ENCODE data around the gene MUC3A.

The MUC3A gene

DNA sequence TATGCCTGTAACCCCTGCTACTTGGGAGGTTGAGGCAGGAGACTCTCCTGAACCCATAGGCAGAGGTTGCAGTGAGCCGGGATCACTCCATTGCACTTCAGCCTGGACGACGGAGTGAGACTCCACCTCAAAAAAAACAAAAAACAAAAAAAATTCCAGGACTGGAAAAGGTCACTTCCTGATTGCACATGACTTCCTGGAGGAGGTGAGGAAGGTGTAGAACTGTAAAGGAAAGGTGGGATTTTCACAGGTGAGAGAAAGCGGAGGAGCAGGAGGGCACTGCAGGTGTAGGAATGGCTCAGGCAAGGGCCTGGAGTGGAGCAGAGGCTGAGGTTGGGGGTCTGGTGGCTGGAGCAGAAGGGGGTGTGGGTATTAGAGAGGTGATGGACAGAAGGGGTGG lies 3.2 kb upstream of the MUC3A start:
- no peak for DNase-seq (ENCODE audit: low spot score)

DNA sequence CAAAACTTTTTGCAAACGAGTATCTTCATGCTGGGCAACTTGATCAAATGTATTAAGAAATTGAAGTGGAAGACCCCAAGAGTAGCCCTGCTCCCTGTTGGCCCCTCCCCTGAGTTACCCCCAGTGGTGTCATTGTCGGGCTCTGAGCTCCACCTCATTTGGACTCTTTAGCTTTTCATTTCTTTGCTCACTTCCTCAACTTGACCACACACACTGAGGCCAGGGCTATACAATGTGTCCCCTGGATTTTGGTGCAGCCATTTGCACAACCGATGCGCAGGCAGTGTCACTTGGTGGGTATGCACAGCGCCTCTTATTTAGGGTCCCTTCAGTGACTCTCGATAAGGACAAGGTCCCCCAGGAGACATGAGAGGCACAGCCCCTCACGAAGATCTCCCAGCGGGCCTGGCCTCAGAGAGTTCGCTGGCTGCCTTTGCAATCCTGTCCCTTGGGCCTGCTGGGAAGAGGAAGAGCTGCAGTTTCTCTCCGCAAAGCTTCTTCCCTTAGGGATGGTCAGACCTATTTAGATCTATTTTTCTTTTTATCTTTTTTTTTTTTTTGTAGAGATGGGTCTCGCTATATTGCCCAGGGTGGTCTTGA lies 2.5 kb upstream of the MUC3A start:
- DNase-seq (ENCODE audit: low spot score): no peak

DNA sequence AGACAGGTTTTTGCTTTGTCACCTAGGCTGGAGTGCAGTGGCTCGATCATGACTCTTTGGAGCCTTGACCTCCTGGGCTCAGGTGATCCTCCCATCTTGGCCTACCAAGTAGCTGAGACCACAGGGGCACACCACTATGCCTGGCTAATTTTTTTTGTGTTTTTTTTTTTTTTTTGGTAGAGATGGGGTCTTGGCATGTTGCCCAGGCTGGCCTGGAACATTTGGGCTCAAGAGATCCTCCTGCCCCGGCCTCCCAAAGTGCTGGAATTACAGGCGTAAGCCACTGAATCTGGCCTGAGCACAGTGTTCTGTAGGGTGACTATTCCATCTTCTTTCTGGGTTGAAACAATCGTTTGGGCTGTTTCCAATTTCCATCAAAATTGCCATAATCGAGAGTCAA lies 1.5 kb upstream of the MUC3A start:
- no peak for DNase-seq (ENCODE audit: low spot score)

DNA sequence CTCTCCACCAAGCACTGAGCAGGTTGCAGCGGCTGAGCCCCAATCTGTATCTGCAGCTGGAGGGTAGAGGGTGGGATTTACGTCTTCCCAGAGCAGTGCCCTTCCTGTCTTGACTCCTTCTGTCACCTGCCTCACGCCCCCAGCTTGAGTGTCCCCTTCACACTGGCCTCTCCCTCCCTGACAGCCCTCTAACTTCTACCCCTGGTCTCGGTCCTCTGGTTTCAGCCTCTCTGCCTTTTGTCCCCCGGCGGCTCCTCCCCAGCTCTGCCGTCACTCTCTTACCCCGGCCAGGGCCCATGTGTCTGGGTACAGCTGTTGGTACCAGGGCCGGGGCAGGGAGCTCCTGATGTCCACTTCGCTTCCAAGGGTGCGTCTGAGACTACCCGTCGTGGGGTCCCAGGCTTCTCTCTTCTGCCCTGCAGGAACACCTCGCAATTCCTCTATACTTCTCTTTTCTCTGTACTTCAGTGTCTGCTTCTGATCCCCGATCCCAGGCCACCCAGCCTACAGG lies 654 bp downstream of the MUC3A start:
- DNase-seq (ENCODE audit: low spot score): no peak

DNA sequence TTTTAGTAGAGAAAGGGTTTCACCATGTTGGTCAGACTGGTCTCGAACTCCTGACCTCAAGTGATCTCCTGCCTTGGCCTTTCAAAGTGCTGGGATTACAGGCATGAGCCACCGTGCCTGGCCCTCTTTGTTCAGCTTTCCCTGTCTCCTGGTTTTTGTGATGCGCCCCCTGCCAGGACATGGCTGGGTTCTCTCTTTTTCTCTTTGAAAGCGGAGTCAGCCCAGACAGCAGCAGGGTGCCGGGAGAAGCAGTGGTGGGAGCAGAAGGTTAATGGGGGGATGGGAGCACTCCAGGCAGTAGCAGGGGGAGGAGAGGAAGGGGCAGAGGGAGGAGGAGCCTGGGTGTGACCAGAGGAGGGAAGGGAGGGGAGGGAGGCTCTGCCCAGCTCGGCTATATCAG lies 1.8 kb downstream of the MUC3A start:
- DNase-seq (ENCODE audit: low spot score): no peak

DNA sequence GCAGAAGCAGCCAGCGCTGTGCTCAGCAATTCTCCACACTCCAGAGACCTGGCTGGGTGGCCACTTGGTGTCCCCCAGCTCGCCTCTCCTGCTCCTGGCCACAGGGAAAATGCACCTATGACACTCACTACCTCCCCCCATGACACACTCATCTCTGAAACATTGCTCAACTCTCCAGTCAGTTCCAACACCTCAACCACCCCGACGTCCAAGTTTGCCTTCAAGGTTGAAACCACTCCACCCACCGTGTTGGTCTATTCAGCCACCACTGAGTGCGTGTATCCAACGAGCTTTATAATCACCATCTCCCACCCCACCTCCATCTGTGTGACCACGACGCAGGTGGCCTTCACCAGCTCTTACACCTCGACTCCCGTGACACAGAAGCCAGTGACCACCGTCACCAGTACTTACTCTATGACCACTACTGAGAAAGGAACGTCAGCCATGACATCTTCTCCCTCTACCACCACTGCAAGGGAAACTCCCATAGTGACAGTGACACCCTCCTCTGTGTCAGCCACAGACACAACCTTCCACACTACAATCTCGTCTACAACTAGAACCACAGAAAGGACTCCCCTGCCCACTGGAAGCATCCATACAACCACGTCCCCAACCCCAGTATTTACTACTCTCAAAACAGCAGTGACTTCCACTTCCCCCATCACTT lies 2.7 kb downstream of the MUC3A start:
- DNase-seq (ENCODE audit: low spot score): no peak

DNA sequence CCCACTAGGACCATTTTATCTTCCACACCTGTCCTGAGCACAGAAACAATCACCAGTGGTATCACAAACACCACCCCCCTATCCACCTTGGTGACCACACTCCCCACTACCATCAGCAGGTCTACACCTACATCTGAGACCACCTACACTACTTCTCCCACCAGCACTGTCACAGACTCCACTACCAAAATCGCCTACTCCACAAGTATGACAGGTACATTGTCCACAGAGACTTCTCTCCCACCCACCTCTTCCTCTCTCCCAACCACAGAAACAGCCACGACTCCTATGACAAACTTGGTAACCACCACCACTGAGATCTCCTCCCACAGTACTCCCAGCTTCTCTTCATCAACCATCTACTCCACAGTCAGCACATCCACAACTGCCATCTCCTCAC lies 3.3 kb downstream of the MUC3A start:
- no peak for DNase-seq (ENCODE audit: low spot score)

DNA sequence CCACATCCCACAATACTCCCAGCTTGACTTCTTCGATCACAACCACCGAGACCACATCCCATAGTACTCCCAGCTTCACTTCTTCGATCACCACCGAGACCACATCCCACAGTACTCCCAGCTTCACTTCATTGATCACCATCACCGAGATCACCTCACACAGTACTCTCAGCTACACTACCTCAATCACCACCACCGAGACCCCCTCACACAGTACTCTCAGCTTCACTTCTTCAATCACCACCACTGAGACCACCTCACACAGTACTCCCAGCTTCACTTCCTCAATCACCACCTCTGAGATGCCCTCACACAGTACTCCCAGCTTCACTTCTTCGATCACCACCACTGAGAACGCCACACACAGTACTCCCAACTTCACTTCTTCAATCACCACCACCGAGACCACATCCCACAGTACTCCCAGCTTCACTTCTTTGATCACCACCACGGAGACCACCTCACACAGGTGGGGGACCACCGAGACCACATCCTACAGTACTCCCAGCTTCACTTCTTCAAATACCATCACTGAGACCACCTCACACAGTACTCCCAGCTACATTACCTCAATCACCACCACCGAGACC lies 8.6 kb downstream of the MUC3A start:
- DNase-seq (ENCODE audit: low spot score): no peak

DNA sequence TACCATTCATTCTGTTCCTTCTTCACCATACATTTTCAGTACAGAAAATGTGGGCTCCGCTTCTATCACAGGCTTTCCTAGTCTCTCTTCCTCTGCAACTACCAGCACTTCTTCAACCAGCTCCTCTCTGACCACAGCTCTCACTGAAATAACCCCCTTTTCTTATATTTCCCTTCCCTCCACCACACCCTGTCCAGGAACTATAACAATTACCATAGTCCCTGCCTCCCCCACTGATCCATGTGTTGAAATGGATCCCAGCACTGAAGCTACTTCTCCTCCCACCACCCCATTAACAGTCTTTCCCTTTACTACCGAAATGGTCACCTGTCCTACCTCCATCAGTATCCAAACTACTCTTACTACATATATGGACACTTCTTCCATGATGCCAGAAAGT lies 10.6 kb downstream of the MUC3A start:
- no peak for DNase-seq (ENCODE audit: low spot score)

DNA sequence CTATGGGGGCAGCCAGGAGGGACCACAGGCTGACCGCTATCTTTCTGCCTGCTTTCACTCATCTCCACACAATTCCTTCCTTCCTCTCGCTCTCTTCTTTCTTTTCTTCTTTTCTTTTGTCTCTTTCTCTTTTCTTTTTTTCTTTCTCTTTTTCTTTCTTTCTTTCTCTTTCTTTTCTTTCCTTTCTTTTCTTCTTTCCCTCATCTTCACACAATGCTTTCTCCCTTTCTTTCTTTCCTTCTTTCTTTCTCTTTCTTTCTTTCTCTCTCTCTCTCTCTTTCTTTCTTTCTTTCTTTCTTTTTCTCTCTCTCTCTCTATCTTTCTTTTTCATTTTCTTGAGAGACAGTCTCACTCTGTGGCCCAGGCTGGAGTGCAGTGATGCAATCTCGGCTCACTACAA lies 13.2 kb downstream of the MUC3A start:
- no peak for DNase-seq (ENCODE audit: low spot score)

DNA sequence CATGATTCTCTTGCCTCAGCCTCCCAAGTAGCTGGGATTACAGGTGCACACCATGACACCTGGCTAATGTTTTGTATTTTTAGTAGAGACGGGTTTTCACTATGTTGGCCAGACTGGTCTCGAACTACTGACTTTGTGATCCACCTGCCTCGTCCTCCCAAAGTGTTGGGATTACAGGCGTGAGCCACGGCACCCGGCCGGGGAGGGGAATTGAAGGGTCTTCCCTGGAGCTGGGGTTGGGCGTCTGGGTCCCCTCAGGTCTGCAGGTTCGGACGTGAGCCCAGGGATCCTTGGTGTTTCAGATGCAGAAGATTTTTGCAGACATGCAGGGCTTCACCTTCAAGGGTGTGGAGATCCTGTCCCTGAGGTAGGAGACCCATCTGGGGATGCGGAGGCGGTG lies 14.1 kb downstream of the MUC3A start:
- no peak for DNase-seq (ENCODE audit: low spot score)

DNA sequence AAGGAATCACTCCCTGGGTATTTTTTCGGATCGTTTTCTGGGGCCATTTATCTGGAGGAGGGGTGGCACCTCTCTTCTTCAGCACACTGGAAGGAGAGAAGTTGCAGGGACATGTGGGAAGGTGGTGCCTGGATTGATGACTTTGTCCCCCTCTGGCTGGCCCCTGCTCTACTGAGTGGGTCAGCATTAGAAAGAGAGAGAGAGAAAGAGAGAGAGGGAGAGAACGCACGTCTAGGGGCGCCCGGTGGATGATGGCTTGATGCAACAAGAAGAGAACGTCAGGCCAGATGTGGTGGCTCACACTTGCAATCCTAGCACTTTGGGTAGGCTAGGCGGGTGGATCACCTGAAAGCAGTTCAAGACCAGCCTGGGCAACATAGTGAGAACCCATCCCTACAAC lies 14.5 kb downstream of the MUC3A start:
- no peak for DNase-seq (ENCODE audit: low spot score)

DNA sequence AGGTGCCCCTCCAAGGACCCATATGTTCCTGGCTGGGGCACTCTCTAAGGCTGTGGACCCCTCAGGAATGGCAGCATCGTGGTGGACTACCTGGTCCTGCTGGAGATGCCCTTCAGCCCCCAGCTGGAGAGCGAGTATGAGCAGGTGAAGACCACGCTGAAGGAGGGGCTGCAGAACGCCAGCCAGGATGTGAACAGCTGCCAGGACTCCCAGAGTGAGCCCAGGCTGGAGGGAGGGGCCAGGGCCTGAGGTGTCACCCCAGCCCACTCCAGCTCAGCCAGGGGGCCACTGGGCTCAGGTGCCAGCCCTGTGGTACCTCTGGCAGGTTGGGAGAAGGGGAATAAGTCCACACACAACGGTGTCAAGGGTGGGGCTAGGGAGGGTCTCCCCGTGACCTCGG lies 15.3 kb downstream of the MUC3A start:
- no peak for DNase-seq (ENCODE audit: low spot score)

DNA sequence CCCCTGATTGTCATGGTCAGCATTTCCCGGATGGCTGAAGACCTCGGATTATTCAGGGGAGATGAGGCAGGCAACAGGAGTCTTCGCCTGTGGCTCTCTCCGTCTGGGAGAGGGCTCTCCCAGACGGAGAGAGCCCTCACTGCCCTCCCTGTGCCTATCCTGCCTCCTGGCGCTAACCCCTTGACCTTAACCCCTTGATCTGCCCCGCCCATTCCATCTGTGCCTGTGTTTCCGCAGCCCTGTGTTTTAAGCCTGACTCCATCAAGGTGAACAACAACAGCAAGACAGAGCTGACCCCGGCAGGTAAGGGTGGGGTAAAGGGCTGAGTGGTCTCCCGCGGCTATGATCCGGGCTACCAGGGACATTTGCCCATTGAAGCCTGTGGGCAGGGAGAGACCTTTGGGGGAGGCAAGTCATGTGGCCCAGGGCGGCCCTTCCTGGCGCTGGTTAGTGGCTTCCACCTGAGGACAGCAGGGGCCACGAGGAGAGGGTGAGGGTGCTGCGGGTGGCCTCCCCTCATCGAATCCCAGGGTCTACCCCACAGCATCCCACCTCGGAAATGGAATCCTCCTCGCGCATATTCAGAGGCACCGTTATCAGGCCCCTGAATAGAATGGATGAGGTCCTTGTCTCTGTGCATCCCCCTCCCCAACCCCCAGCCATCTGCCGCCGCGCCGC lies 15.8 kb downstream of the MUC3A start:
- no peak for DNase-seq (ENCODE audit: low spot score)

DNA sequence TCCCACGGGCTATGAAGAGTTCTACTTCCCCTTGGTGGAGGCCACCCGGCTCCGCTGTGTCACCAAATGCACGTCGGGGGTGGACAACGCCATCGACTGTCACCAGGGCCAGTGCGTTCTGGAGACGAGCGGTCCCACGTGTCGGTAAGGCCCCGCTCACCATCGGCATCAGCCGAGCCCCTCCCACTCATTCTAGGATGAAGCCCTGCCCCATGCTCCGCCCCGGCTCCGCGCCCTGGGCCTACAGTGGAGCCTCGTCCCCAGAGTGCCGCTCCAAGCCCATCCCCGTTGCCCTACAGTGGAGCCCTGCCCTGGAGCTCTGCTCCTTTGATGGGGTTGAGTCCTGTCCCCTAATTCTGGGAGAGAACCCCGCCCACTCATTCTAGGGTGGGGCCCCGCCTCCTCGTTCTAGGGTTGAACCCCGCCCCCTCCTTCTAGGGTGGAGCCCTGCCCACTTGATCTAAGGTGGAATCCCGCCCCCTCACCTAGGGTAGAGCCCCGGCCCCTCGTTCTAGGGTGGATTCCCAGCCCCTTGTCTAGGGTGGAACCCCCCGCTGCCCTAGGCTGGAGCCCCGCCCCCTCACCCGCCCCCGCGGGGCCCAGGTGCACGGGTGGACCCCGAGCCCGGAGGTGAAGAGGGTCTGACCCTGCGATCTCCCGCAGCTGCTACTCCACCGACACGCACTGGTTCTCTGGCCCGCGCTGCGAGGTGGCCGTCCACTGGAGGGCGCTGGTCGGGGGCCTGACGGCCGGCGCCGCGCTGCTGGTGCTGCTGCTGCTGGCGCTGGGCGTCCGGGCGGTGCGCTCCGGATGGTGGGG lies 16.6 kb downstream of the MUC3A start:
- DNase-seq (ENCODE audit: low spot score): peak; percentile 55

DNA sequence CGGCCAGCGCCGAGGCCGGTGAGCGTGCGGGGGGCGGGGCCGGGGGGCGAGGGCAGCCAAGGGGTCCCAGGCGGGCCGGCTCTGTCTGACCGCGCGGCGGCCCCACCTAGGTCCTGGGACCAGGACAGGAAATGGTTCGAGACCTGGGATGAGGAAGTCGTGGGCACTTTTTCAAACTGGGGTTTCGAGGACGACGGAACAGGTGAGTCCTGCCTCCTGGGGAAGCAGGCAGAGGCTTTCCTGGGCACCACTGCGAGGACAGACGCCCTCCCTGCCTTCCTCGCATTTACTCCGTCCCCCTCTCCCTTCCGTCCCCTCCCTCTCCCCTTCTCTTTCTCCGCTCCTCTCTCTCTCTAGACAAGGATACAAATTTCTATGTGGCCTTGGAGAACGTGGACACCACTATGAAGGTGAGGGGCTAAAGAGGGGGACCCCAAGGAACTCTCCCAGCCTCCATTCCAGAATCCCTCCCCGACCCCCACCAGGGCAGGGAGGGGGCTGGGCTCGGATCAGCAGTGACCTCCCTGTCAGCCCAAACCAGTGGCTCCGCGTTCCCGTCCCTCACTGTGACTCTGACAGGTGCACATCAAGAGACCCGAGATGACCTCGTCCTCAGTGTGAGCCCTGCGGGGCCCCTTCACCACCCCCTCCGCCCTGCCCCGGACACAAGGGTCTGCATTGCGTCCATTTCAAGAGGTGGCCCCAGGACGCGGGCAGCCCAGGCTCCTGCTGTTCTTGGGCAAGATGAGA lies 17.4 kb downstream of the MUC3A start:
- no peak for DNase-seq (ENCODE audit: low spot score)

DNA sequence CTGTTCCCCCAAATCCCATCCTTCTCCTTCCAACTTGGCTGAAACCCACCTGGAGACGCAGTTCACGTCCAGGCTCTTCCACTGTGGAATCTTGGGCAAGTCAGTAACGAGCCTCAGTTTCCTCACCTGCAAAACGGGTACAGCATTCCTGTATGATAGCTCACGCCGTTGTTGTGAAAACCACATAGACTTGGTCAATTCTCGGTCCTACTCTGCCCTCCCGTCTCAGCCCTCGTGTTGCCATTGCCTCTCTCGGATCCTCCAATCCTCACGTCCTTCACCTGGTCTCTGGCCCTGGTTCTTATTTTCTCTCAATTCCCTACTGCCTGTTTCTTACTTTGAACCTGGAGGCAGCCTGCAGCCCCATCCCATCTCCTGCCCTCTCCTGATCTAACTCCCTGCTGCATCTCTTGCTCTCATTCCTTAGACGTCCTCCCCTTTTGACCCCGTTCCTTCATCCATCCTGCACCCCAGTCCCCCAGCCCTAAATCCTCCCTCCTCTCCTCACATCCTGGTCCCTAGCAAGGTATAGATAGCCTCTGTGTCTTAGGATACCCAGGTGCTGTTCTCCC lies 18.0 kb downstream of the MUC3A start:
- no peak for DNase-seq (ENCODE audit: low spot score)

DNA sequence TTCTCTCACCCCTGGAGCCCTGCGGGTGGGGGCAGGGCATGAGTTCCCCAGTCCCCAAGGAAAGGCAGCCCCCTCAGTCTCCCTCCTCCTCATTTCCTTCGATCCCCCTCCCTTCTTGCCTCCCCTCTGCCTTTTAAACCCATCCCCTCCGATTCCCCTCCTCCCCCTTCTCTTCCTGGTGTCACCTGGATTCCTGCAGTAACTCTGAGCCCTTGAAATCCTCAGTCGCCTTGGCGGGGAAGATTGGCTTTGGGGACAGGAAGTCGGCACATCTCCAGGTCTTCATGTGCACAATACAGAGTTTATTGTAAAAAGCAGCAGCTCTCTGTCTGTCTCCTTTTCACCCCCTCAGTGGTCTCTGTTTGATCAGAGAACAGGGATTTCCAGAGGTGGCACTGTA lies 18.7 kb downstream of the MUC3A start:
- DNase-seq (ENCODE audit: low spot score): no peak

DNA sequence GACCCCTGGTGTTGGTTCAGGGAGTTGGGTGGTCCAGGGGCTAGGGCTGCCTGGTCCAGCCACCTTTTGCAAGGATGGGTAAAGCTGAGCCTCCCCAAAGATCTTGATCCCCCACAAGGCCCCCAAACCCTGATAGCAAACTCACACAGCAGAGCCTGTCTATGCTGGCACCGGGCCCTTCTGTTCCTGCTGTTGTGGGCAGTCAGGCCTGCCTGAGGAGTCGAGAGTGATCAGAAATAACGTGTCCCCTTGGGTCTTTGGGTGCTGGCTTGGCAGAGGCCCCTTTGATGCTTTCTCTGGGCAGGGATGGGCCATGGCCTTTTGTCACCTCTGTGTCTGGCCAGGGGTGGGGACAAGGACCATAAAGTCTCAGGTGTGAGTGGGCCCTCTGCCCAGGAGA lies 19.3 kb downstream of the MUC3A start:
- no peak for DNase-seq (ENCODE audit: low spot score)

DNA sequence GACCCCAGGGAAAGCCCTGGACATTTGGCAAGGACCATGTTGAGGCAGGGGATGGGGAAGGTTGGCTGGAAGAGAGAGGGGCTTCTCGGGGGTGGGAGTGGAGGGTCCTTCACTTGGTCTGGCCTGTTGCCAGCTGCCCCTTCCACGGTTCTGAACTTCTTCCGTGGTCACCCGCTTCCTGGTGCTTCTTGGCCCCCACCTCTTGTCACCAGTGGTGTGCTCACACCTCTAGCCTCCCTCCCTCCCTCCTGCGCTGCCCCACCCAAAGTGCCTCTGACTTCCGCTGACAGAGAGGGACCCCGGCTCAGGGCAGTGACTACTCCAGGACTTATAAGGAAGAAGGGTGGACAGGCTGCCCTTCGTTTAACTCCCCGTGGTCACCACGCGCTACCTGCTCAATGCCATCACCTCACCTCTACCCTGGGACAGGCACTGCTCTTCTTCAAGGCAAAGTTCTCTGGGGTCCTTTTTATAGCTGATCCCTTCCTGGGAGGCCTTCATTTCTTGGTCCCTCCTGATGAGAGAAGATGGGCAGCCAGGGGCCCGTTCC lies 19.8 kb downstream of the MUC3A start, which contains the start of gene MUC12:
Gene MUC12, plus strand, starts transcription at position 500 of the 550 bp plus-strand sequence. CDS start 58 bp downstream, outside the sequence.
- no peak for DNase-seq (ENCODE audit: low spot score)

Data from NAMALWA (cell line).